Measurements from ENCODE around the gene PRG3.

Gene PRG3

GRCh38 chr11:57419146-57419545 lies 38.2 kb upstream of the PRG3 start:
- Histone ChIP-seq H2AFZ (ENCODE audit: low read depth) (no peak overlapping the region), H4K20me1 (ENCODE audit: insufficient read depth) (no peaks in the 10 kb centered on the region), H3K9ac (no peak overlapping the region), H3K27me3 (ENCODE audit: insufficient read depth, low read depth) (no peaks in the 10 kb centered on the region), H3K79me2 (ENCODE audit: insufficient read depth, low read depth) (no peaks in the 10 kb centered on the region), H3K36me3 (ENCODE audit: insufficient read depth) (no peaks in the 10 kb centered on the region), H3K27ac (no peak overlapping the region), H3K4me2 (no peak overlapping the region), H3K4me1 (ENCODE audit: low read depth, poor library complexity, severe bottlenecking) (no peaks in the 10 kb centered on the region), H3K4me3 (IDR thresholded peaks at IDR 0.05; ENCODE audit: insufficient read depth, low read depth, low read length) (no peak overlapping the region)
- TF ChIP-seq CTCF (conservative IDR thresholded peaks at IDR 0.05; ENCODE audit: low read depth, low read length): no peak

GRCh38 chr11:57418131-57418530 lies 37.2 kb upstream of the PRG3 start:
- H3K79me2 ChIP-seq (ENCODE audit: insufficient read depth, low read depth): no peaks in the 10 kb centered on the region
- no peak overlapping the region for H3K9ac ChIP-seq
- TF ChIP-seq CTCF (conservative IDR thresholded peaks at IDR 0.05; ENCODE audit: low read depth, low read length): no peak
- no peak overlapping the region for H3K4me3 ChIP-seq (IDR thresholded peaks at IDR 0.05; ENCODE audit: insufficient read depth, low read depth, low read length)
- no peak overlapping the region for H3K4me2 ChIP-seq
- no peaks in the 10 kb centered on the region for H3K4me1 ChIP-seq (ENCODE audit: low read depth, poor library complexity, severe bottlenecking)
- H4K20me1 ChIP-seq (ENCODE audit: insufficient read depth): no peaks in the 10 kb centered on the region
- H3K36me3 ChIP-seq (ENCODE audit: insufficient read depth): no peaks in the 10 kb centered on the region
- H3K27me3 ChIP-seq (ENCODE audit: insufficient read depth, low read depth): no peaks in the 10 kb centered on the region
- no peak overlapping the region for H2AFZ ChIP-seq (ENCODE audit: low read depth)
- H3K27ac ChIP-seq: no peak overlapping the region

GRCh38 chr11:57417056-57417455 lies 36.1 kb upstream of the PRG3 start:
- H3K27me3 ChIP-seq (ENCODE audit: insufficient read depth, low read depth): no peaks in the 10 kb centered on the region
- no peak overlapping the region for H3K9ac ChIP-seq
- H2AFZ ChIP-seq (ENCODE audit: low read depth): no peak overlapping the region
- no peak overlapping the region for H3K4me2 ChIP-seq
- no peaks in the 10 kb centered on the region for H3K36me3 ChIP-seq (ENCODE audit: insufficient read depth)
- no peaks in the 10 kb centered on the region for H3K79me2 ChIP-seq (ENCODE audit: insufficient read depth, low read depth)
- H3K27ac ChIP-seq: no peak overlapping the region
- H3K4me3 ChIP-seq (IDR thresholded peaks at IDR 0.05; ENCODE audit: insufficient read depth, low read depth, low read length): no peak overlapping the region
- H4K20me1 ChIP-seq (ENCODE audit: insufficient read depth): no peaks in the 10 kb centered on the region
- no peak for TF ChIP-seq CTCF (conservative IDR thresholded peaks at IDR 0.05; ENCODE audit: low read depth, low read length)
- no peaks in the 10 kb centered on the region for H3K4me1 ChIP-seq (ENCODE audit: low read depth, poor library complexity, severe bottlenecking)

GRCh38 chr11:57416436-57416835 lies 35.5 kb upstream of the PRG3 start:
- H3K36me3 ChIP-seq (ENCODE audit: insufficient read depth): no peaks in the 10 kb centered on the region
- H3K4me1 ChIP-seq (ENCODE audit: low read depth, poor library complexity, severe bottlenecking): no peaks in the 10 kb centered on the region

More at GRCh38 chr11:57416436-57416835, 35.5 kb upstream of the PRG3 start:
- TF ChIP-seq CTCF (conservative IDR thresholded peaks at IDR 0.05; ENCODE audit: low read depth, low read length): no peak
- no peak overlapping the region for H3K9ac ChIP-seq
- no peak overlapping the region for H3K27ac ChIP-seq
- H4K20me1 ChIP-seq (ENCODE audit: insufficient read depth): no peaks in the 10 kb centered on the region
- no peak overlapping the region for H3K4me3 ChIP-seq (IDR thresholded peaks at IDR 0.05; ENCODE audit: insufficient read depth, low read depth, low read length)
- H2AFZ ChIP-seq (ENCODE audit: low read depth): no peak overlapping the region
- H3K27me3 ChIP-seq (ENCODE audit: insufficient read depth, low read depth): no peaks in the 10 kb centered on the region
- H3K79me2 ChIP-seq (ENCODE audit: insufficient read depth, low read depth): no peaks in the 10 kb centered on the region
- H3K4me2 ChIP-seq: no peak overlapping the region
